Erythroblast (primary cell): ENCODE data around the gene CCNG2.

ENCODE experiments used
- GATA1 ChIP-seq: IDR thresholded peaks from 2 replicates; pipeline ENCODE4 v1.6.1; 2011; ENCODE audit warnings: low read depth, mild to moderate bottlenecking, control low read depth, low read length, moderate library complexity
- POLR2A ChIP-seq: IDR thresholded peaks from 2 replicates; pipeline ENCODE4 v1.6.1; 2011; ENCODE audit warnings: mild to moderate bottlenecking, low read length

- TF ChIP-seq POLR2A (no peak), GATA1 (no peak)
These were observed 10.2 kb downstream of the CCNG2 start for GRCh38 chr4:77167173-77167572.
